ENCODE data around the gene NEDD4L. TPM values are rescaled to one million over a fixed set of nuclear protein-coding genes. Genes with fewer than 3 reads are reported as not detected.

NEDD4L gene
- total and polyA plus RNA-seq, 4 experiments from 2014 or later = 2.8 to 4.1 (median 3.8) TPM

- no peak overlapping the region for H3K4me3 Mint-ChIP-seq
- no peaks in the 10 kb centered on the region for H3K36me3 Mint-ChIP-seq
- H3K36me3 ChIP-seq (ENCODE audit: insufficient read depth, low read length) = no peaks in the 10 kb centered on the region
- intact Hi-C loops (cut with micrococcal nuclease) = no loop called here
- no peaks in the 10 kb centered on the region for H3K27me3 ChIP-seq (ENCODE audit: insufficient read depth, low read length)
- no peak for DNase-seq
- no peaks in the 10 kb centered on the region for H3K9me3 Mint-ChIP-seq
- no peak overlapping the region for H3K27ac ChIP-seq (ENCODE audit: low read depth, low read length)
- H3K9me3 ChIP-seq (ENCODE audit: control insufficient read depth in 1 of 2, low read length in 2 of 2) = no peaks in the 10 kb centered on the region
- H3K4me1 ChIP-seq (ENCODE audit: insufficient read depth, low read length) = no peaks in the 10 kb centered on the region
- H3K4me1 Mint-ChIP-seq = peaks cover 0 to 6% (median 3%) of the 10 kb centered on the region in 4 donors
- CTCF ChIA-PET (ENCODE audit: partially characterized antibody) = no interaction called here
- no peak overlapping the region for H3K27ac Mint-ChIP-seq
- peaks cover 7 to 12% of the 10 kb centered on the region in 2 donors for H3K27me3 Mint-ChIP-seq
- H3K4me3 ChIP-seq (ENCODE audit: low read length in 2 of 2) = no peak overlapping the region
- POLR2A ChIA-PET (ENCODE audit: partially characterized antibody) = no interaction called here
Measured at GRCh38 chr18:58106289-58107070, 62.5 kb downstream of the NEDD4L start.

DNA sequence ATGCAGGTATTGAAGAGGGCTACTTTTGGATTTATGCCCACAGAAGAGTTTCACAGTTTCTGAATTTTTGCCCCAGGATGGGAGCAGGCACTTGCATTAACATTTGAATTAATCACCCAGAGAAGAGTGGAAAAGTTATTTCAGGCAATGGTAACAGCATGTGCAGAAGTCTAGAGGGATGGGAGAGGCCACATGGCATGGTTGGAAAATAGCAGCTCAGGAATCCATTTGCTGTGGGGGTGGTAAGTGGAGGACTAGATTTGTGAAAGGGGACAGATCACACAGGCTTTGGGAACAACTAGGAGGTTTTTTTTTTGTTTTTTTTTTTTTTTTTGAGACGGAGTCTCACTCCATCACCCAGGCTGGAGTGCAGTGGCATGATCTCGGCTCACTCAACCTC, 65.2 kb downstream of the NEDD4L start:
- Histone ChIP-seq H3K4me1 (ENCODE audit: insufficient read depth, low read length) (no peaks in the 10 kb centered on the region), H3K4me3 (ENCODE audit: low read length in 2 of 2) (no peak overlapping the region), H3K36me3 (ENCODE audit: insufficient read depth, low read length) (no peaks in the 10 kb centered on the region), H3K9me3 (ENCODE audit: control insufficient read depth in 1 of 2, low read length in 2 of 2) (no peaks in the 10 kb centered on the region), H3K27me3 (ENCODE audit: insufficient read depth, low read length) (no peaks in the 10 kb centered on the region), H3K27ac (ENCODE audit: low read depth, low read length) (no peak overlapping the region)
- Mint-ChIP-seq H3K4me1 (peaks cover 0 to 2% (median under 1%) of the 10 kb centered on the region in 4 donors), H3K27ac (no peak overlapping the region), H3K4me3 (no peak overlapping the region), H3K36me3 (no peaks in the 10 kb centered on the region), H3K9me3 (no peaks in the 10 kb centered on the region), H3K27me3 (peaks cover 9 to 21% of the 10 kb centered on the region in 2 donors)
- ChIA-PET POLR2A (ENCODE audit: partially characterized antibody) (no interaction called here), CTCF (ENCODE audit: partially characterized antibody) (interaction anchor here (0.9 kb wide), 1 partner anchor 13 kb away, joined by 4 read pairs; no protein-coding TSS in a partner anchor)
- no peak for DNase-seq
- intact Hi-C loops (cut with micrococcal nuclease) = no loop called here

- no peak for DNase-seq
- no peak overlapping the region for H3K4me3 Mint-ChIP-seq
- intact Hi-C loops (cut with micrococcal nuclease) = no loop called here
Measured at GRCh38 chr18:58110398-58110797, 66.4 kb downstream of the NEDD4L start.

DNA sequence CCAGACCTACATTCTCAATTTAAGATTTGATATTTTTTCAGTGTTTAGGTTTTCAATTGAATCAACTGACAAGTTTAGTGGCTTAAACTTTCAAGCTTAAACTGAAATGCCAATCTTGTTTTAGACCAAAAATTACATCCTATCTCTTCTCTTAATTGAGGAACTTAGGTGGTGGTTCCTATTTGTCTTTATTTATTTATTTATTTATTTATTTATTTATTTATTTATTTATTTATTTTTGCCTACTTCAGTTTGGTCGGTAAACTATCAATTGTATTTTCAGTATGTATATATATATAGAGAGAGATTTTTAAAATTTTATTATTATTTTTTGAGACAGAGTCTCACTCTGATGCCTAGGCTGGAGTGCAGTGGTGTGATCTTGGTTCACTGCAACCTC, 68.1 kb downstream of the NEDD4L start:
- Histone ChIP-seq H3K4me3 (ENCODE audit: low read length in 2 of 2) (no peak overlapping the region), H3K4me1 (ENCODE audit: insufficient read depth, low read length) (no peaks in the 10 kb centered on the region), H3K27me3 (ENCODE audit: insufficient read depth, low read length) (no peaks in the 10 kb centered on the region), H3K9me3 (ENCODE audit: control insufficient read depth in 1 of 2, low read length in 2 of 2) (no peaks in the 10 kb centered on the region), H3K36me3 (ENCODE audit: insufficient read depth, low read length) (no peaks in the 10 kb centered on the region), H3K27ac (ENCODE audit: low read depth, low read length) (no peak overlapping the region)
- ChIA-PET CTCF (ENCODE audit: partially characterized antibody) (interaction anchor here (2.4 kb wide), 1 partner anchor 9 kb away, joined by 9 read pairs; no protein-coding TSS in a partner anchor), POLR2A (ENCODE audit: partially characterized antibody) (no interaction called here)
- Mint-ChIP-seq H3K4me1 (peaks cover 0 to 2% (median 0%) of the 10 kb centered on the region in 4 donors), H3K27me3 (peaks cover 9 to 20% of the 10 kb centered on the region in 2 donors), H3K27ac (no peak overlapping the region), H3K9me3 (no peaks in the 10 kb centered on the region), H3K4me3 (no peak overlapping the region), H3K36me3 (no peaks in the 10 kb centered on the region)
- no peak for DNase-seq
- intact Hi-C loops (cut with micrococcal nuclease) = no loop called here

More at GRCh38 chr18:58110398-58110797, 66.4 kb downstream of the NEDD4L start:
- Mint-ChIP-seq H3K27me3 (peaks cover 8 to 20% of the 10 kb centered on the region in 2 donors), H3K36me3 (no peaks in the 10 kb centered on the region), H3K27ac (no peak overlapping the region), H3K9me3 (no peaks in the 10 kb centered on the region), H3K4me1 (peaks cover 0 to 2% (median 0%) of the 10 kb centered on the region in 4 donors)
- Histone ChIP-seq H3K9me3 (ENCODE audit: control insufficient read depth in 1 of 2, low read length in 2 of 2) (no peaks in the 10 kb centered on the region), H3K4me3 (ENCODE audit: low read length in 2 of 2) (no peak overlapping the region), H3K27ac (ENCODE audit: low read depth, low read length) (no peak overlapping the region), H3K4me1 (ENCODE audit: insufficient read depth, low read length) (no peaks in the 10 kb centered on the region), H3K27me3 (ENCODE audit: insufficient read depth, low read length) (no peaks in the 10 kb centered on the region), H3K36me3 (ENCODE audit: insufficient read depth, low read length) (no peaks in the 10 kb centered on the region)
- ChIA-PET POLR2A (ENCODE audit: partially characterized antibody) (no interaction called here), CTCF (ENCODE audit: partially characterized antibody) (interaction anchor here (2.4 kb wide), 1 partner anchor 11 kb away, joined by 9 read pairs; no protein-coding TSS in a partner anchor)

GRCh38 chr18:58113337-58113736, 69.3 kb downstream of the NEDD4L start:
- Mint-ChIP-seq H3K36me3 (no peaks in the 10 kb centered on the region), H3K4me3 (no peak overlapping the region), H3K27me3 (peaks cover 9 to 20% of the 10 kb centered on the region in 2 donors), H3K4me1 (peaks cover 0 to 2% (median 0%) of the 10 kb centered on the region in 4 donors), H3K27ac (no peak overlapping the region), H3K9me3 (no peaks in the 10 kb centered on the region)
- Histone ChIP-seq H3K4me1 (ENCODE audit: insufficient read depth, low read length) (no peaks in the 10 kb centered on the region), H3K27ac (ENCODE audit: low read depth, low read length) (no peak overlapping the region), H3K36me3 (ENCODE audit: insufficient read depth, low read length) (no peaks in the 10 kb centered on the region), H3K27me3 (ENCODE audit: insufficient read depth, low read length) (no peaks in the 10 kb centered on the region), H3K4me3 (ENCODE audit: low read length in 2 of 2) (no peak overlapping the region), H3K9me3 (ENCODE audit: control insufficient read depth in 1 of 2, low read length in 2 of 2) (no peaks in the 10 kb centered on the region)
- DNase-seq = no peak
- CTCF ChIA-PET (ENCODE audit: partially characterized antibody) = no interaction called here
- intact Hi-C loops (cut with micrococcal nuclease) = no loop called here
- POLR2A ChIA-PET (ENCODE audit: partially characterized antibody) = no interaction called here

- ChIA-PET POLR2A (ENCODE audit: partially characterized antibody) (no interaction called here), CTCF (ENCODE audit: partially characterized antibody) (no interaction called here)
- H3K4me1 Mint-ChIP-seq = peaks cover 0 to 2% (median 0%) of the 10 kb centered on the region in 4 donors
- Histone ChIP-seq H3K4me3 (ENCODE audit: low read length in 2 of 2) (no peak overlapping the region), H3K27me3 (ENCODE audit: insufficient read depth, low read length) (no peaks in the 10 kb centered on the region), H3K27ac (ENCODE audit: low read depth, low read length) (no peak overlapping the region), H3K4me1 (ENCODE audit: insufficient read depth, low read length) (no peaks in the 10 kb centered on the region), H3K36me3 (ENCODE audit: insufficient read depth, low read length) (no peaks in the 10 kb centered on the region), H3K9me3 (ENCODE audit: control insufficient read depth in 1 of 2, low read length in 2 of 2) (no peaks in the 10 kb centered on the region)
- DNase-seq = no peak
- H3K36me3 Mint-ChIP-seq = no peaks in the 10 kb centered on the region
- H3K4me3 Mint-ChIP-seq = no peak overlapping the region
- H3K27me3 Mint-ChIP-seq = peaks cover 9 to 20% of the 10 kb centered on the region in 2 donors
- H3K9me3 Mint-ChIP-seq = no peaks in the 10 kb centered on the region
- H3K27ac Mint-ChIP-seq = no peak overlapping the region
- intact Hi-C loops (cut with micrococcal nuclease) = no loop called here
Measured at GRCh38 chr18:58114766-58115165, 70.7 kb downstream of the NEDD4L start.

DNA sequence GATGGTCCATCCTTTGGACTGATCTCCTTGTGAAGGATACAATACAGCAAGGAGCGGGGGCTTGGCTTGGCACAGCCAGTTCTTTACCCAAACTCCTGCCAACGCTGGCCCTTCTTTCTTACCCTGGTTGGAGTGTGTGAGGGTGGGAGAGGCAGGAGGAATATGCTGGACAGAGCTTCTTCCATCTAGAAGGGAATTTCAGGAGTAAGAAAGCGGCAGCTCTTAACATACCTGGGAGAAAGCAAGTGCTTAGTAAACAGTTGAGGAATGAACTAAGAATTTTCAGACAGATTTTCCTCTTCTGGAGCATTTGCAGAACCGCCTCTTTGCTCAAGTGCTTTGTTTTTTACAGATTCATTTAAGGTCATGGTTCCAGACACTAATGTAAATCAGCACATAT, 72.8 kb downstream of the NEDD4L start:
- Histone ChIP-seq H3K36me3 (ENCODE audit: insufficient read depth, low read length) (no peaks in the 10 kb centered on the region), H3K4me3 (ENCODE audit: low read length in 2 of 2) (no peak overlapping the region), H3K27ac (ENCODE audit: low read depth, low read length) (no peak overlapping the region), H3K27me3 (ENCODE audit: insufficient read depth, low read length) (no peaks in the 10 kb centered on the region), H3K4me1 (ENCODE audit: insufficient read depth, low read length) (no peaks in the 10 kb centered on the region), H3K9me3 (ENCODE audit: control insufficient read depth in 1 of 2, low read length in 2 of 2) (no peaks in the 10 kb centered on the region)
- Mint-ChIP-seq H3K4me1 (peaks cover 0 to 2% (median 0%) of the 10 kb centered on the region in 4 donors), H3K27ac (no peak overlapping the region), H3K9me3 (no peaks in the 10 kb centered on the region), H3K27me3 (peaks cover 5 to 14% of the 10 kb centered on the region in 2 donors), H3K4me3 (no peak overlapping the region), H3K36me3 (no peaks in the 10 kb centered on the region)
- intact Hi-C loops (cut with micrococcal nuclease) = no loop called here
- ChIA-PET POLR2A (ENCODE audit: partially characterized antibody) (no interaction called here), CTCF (ENCODE audit: partially characterized antibody) (no interaction called here)
- DNase-seq = no peak
